Smooth muscle cell (in vitro differentiated cells): Measurements from ENCODE around the gene CMSS1. TPM values are rescaled to one million over a fixed set of nuclear protein-coding genes. Genes with fewer than 3 reads are reported as not detected.

ENCODE experiments used
- DNase-seq: peaks from one replicate; lab custom pipeline; 2025; ENCODE audit not compliant: unreplicated experiment; lab: John Stamatoyannopoulos, UW
- H2AFZ ChIP-seq: fragments of 200-600 bp; sonication (generic); 2 replicates; pipeline ENCODE4 v1.6.0; 2016; ENCODE audit warnings: antibody characterized with exemption, low read depth, mild to moderate bottlenecking
- H3F3A ChIP-seq: fragments of 200-600 bp; sonication (generic); 2 replicates; pipeline ENCODE4 v1.6.0; 2017; ENCODE audit warnings: antibody characterized with exemption, low read depth
- H3K27ac ChIP-seq: fragments of 200-600 bp; sonication (generic); 2 replicates; pipeline ENCODE4 v1.5.1; 2016; ENCODE audit warnings: low read depth, mild to moderate bottlenecking
- H3K27me3 ChIP-seq: fragments of 200-600 bp; sonication (generic); 2 replicates; pipeline ENCODE4 v1.6.1; 2016; ENCODE audit warnings: low read depth, mild to moderate bottlenecking
- H3K36me3 ChIP-seq: fragments of 200-600 bp; sonication (generic); 2 replicates; pipeline ENCODE4 v1.5.1; 2016; ENCODE audit warnings: low read depth
- H3K4me1 ChIP-seq: fragments of 200-600 bp; sonication (generic); 2 replicates; pipeline ENCODE4 v1.5.1; 2016; ENCODE audit warnings: low read depth
- H3K4me2 ChIP-seq: fragments of 200-600 bp; sonication (generic); 2 replicates; pipeline ENCODE4 v1.6.0; 2016; ENCODE audit warnings: mild to moderate bottlenecking
- H3K4me3 ChIP-seq: fragments of 200-600 bp; sonication (generic); 2 replicates; pipeline ENCODE4 v1.5.1; 2016; ENCODE audit warnings: mild to moderate bottlenecking
- H3K79me2 ChIP-seq: fragments of 200-600 bp; sonication (generic); 2 replicates; pipeline ENCODE4 v1.6.0; 2016; ENCODE audit warnings: low read depth, mild to moderate bottlenecking
- H3K9ac ChIP-seq: fragments of 200-600 bp; sonication (generic); 2 replicates; pipeline ENCODE4 v1.6.0; 2016; ENCODE audit warnings: low read depth
- H3K9me3 ChIP-seq: fragments of 200-600 bp; sonication (generic); replicated peaks from 2 replicates; pipeline ENCODE4 v1.5.1; 2016; ENCODE audit warnings: low read depth
- H4K20me1 ChIP-seq: fragments of 200-600 bp; sonication (generic); 2 replicates; pipeline ENCODE4 v1.6.0; 2016; ENCODE audit warnings: low read depth
- CTCF ChIP-seq: fragments of 200-600 bp; sonication (generic); IDR thresholded peaks from 2 replicates; pipeline ENCODE4 v1.5.1; 2017; ENCODE audit warnings: borderline replicate concordance, mild to moderate bottlenecking, antibody characterized with exemption; ENCODE audit not compliant: insufficient read depth, poor library complexity, severe bottlenecking
- WGBS: methylation state at CpG from one replicate; pipeline ENCODE4 v1.1.7; 2016; ENCODE audit warnings: low lambda C conversion rate; 5-methylcytosine and 5-hydroxymethylcytosine counted together
- polyA plus RNA-seq: library from polyadenylated mRNA; unstranded; fragments of >200 nt; fragmentation: Nextera tagmentation; extraction: Ambion mirVana; gene quantifications from 2 replicates; pipeline ENCODE4 v1.2.1, GENCODE V29; 2016
- total RNA-seq: library from RNA; depleted of rRNA; stranded (reverse); fragments of >200 nt; gene quantifications from 2 replicates; pipeline ENCODE4 v1.2.3, GENCODE V29; 2014

The CMSS1 gene
- total and polyA plus RNA-seq, 2 experiments from 2014 or later, result 19.2 to 24.1 TPM

GRCh38 chr3:99978221-99978620 is 160.6 kb downstream of the CMSS1 start:
- Histone ChIP-seq H3F3A (peaks cover 3% of the 10 kb centered on the region), H3K27ac (no peak overlapping the region), H3K79me2 (no peaks in the 10 kb centered on the region), H3K9me3 (no peaks in the 10 kb centered on the region), H3K4me3 (no peak overlapping the region), H3K4me1 (no peaks in the 10 kb centered on the region), H3K9ac (no peak overlapping the region), H3K36me3 (no peaks in the 10 kb centered on the region), H3K27me3 (no peaks in the 10 kb centered on the region), H2AFZ (no peak overlapping the region), H4K20me1 (no peaks in the 10 kb centered on the region), H3K4me2 (no peak overlapping the region)
- no peak for DNase-seq
- TF ChIP-seq CTCF, result no peak
- 100% methylated on average over 1 of the region's 1 CpG for WGBS

GRCh38 chr3:99980606-99981005 is 162.9 kb downstream of the CMSS1 start:
- no peak overlapping the region for H3K4me3 ChIP-seq

GRCh38 chr3:99981138-99981537 is 163.5 kb downstream of the CMSS1 start:
- Histone ChIP-seq H3K9ac (no peak overlapping the region), H2AFZ (no peak overlapping the region), H3F3A (peaks cover 3% of the 10 kb centered on the region), H3K79me2 (no peaks in the 10 kb centered on the region), H4K20me1 (no peaks in the 10 kb centered on the region), H3K4me1 (no peaks in the 10 kb centered on the region), H3K36me3 (no peaks in the 10 kb centered on the region), H3K27me3 (no peaks in the 10 kb centered on the region), H3K4me2 (no peak overlapping the region), H3K4me3 (no peak overlapping the region), H3K9me3 (no peaks in the 10 kb centered on the region), H3K27ac (no peak overlapping the region)
- DNase-seq, result no peak
- WGBS, result 96% methylated on average over 1 of the region's 1 CpG
- TF ChIP-seq CTCF, result no peak

More at GRCh38 chr3:99980606-99981005, 162.9 kb downstream of the CMSS1 start:
- Histone ChIP-seq H4K20me1 (no peaks in the 10 kb centered on the region), H3K27ac (no peak overlapping the region), H2AFZ (no peak overlapping the region), H3K36me3 (no peaks in the 10 kb centered on the region), H3K79me2 (no peaks in the 10 kb centered on the region), H3K4me2 (no peak overlapping the region), H3K27me3 (no peaks in the 10 kb centered on the region), H3K9me3 (no peaks in the 10 kb centered on the region), H3K9ac (no peak overlapping the region), H3K4me1 (no peaks in the 10 kb centered on the region), H3F3A (peaks cover 3% of the 10 kb centered on the region)
- 95% methylated on average over 3 of the region's 3 CpGs for WGBS
- DNase-seq, result no peak
- TF ChIP-seq CTCF, result no peak

GRCh38 chr3:99982650-99983049 is 165.0 kb downstream of the CMSS1 start:
- no peak overlapping the region for H3K9ac ChIP-seq
- no peak overlapping the region for H3K27ac ChIP-seq
- no peaks in the 10 kb centered on the region for H3K9me3 ChIP-seq
- no peaks in the 10 kb centered on the region for H3K4me1 ChIP-seq
- H4K20me1 ChIP-seq, result no peaks in the 10 kb centered on the region
- H3K79me2 ChIP-seq, result no peaks in the 10 kb centered on the region
- peaks cover 3% of the 10 kb centered on the region for H3F3A ChIP-seq
- no peaks in the 10 kb centered on the region for H3K27me3 ChIP-seq
- DNase-seq, result no peak
- 96% methylated on average over 2 of the region's 2 CpGs for WGBS
- TF ChIP-seq CTCF, result no peak
- no peak overlapping the region for H3K4me2 ChIP-seq
- H3K36me3 ChIP-seq, result no peaks in the 10 kb centered on the region
- H2AFZ ChIP-seq, result no peak overlapping the region
- H3K4me3 ChIP-seq, result no peak overlapping the region
